Mesothelial cell of epicardium (in vitro differentiated cells): ENCODE results near the gene KLF2. TPM values are rescaled to one million over a fixed set of nuclear protein-coding genes. Genes with fewer than 3 reads are reported as not detected.
"Not testable (repeated sequence)": the region's sequence is repeated elsewhere in the genome, so short reads cannot be mapped to it uniquely, and the experiment has no call there.

Source experiments
- DNase-seq, 2 experiments: peaks; one replicate each; pipeline ENCODE4 v3.0.0; 2021; ENCODE audit warnings: low spot score in 2 of 2; ENCODE audit not compliant: unreplicated experiment in 2 of 2
- H3K27ac Mint-ChIP-seq: 2 replicates; pipeline ENCODE4 v1.8.0; 2021; ENCODE audit warnings: mixed read lengths
- H3K27me3 Mint-ChIP-seq: 2 replicates; pipeline ENCODE4 v1.8.0; 2021; ENCODE audit warnings: low read depth, mixed read lengths
- H3K36me3 Mint-ChIP-seq: 2 replicates; pipeline ENCODE4 v1.8.0; 2021; ENCODE audit warnings: mixed read lengths
- H3K4me1 Mint-ChIP-seq: 2 replicates; pipeline ENCODE4 v1.8.0; 2021; ENCODE audit warnings: mixed read lengths
- H3K4me3 Mint-ChIP-seq: 2 replicates; pipeline ENCODE4 v1.8.0; 2021; ENCODE audit warnings: mild to moderate bottlenecking, moderate library complexity, mixed read lengths
- H3K9me3 Mint-ChIP-seq: 2 replicates; pipeline ENCODE4 v1.8.0; 2021; ENCODE audit warnings: mixed read lengths
- CTCF ChIP-seq: fragments of 200-600 bp; sonication (generic); IDR thresholded peaks from one replicate; pipeline ENCODE4 v1.5.0; 2021; ENCODE audit warnings: antibody characterized with exemption; ENCODE audit not compliant: unreplicated experiment
- total RNA-seq: library from RNA; stranded (reverse); gene quantifications from 3 replicates; pipeline ENCODE4 v1.2.1, GENCODE V29; 2021

KLF2 gene
- 10.9 to 12.8 TPM (median 12.3 TPM) in 3 replicates for total RNA-seq

DNA sequence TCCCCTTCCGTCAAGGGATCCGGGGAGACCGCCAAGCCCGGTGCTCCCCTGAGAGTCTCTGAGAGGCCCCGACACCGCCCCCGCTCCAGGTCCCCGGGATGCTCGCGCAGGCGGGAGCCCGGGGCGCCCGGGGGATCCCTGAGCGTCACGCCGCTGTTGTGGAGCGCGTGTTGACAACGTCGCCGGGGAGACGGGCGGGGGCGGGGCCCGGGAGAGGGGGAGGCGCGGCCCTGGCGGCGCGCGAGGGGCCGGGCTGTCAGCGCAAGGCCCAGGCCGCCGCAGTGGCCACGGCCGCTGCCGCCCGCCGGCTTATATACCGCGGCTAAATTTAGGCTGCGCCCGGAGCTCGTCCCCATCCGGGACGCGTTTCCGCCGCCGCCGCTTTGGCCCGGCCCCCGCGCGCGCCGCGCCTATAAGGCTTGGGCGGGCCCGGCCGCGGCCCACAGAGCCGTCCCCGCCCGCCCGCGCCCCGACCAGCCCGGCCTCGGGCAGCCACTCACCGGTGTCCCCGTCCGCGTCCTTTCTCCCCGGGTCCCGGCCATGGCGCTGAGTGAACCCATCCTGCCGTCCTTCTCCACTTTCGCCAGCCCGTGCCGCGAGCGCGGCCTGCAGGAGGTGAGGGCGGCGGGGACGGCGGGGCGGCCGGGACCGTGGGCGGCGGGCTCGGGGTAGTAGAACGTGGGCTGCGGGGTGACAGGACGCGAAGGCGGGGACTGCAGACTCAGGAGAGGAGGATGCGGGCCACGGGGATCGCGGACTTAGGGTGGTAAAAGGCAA is at the start of gene KLF2:
Gene KLF2, plus strand, starts transcription at position 443 of the 777 bp plus-strand sequence. Its CDS starts 98 bp downstream, at position 541.
- TF ChIP-seq CTCF, result no peak
- peak; percentile 59 to 77 for DNase-seq
- Mint-ChIP-seq H3K27ac (no peak within 1 kb of the TSS), H3K9me3 (no peaks in the 10 kb centered on the region), H3K27me3 (peaks cover 80% of the 10 kb centered on the region), H3K4me1 (peaks cover 11% of the 10 kb centered on the region), H3K4me3 (peak within 1 kb of the TSS; percentile 41), H3K36me3 (no peaks in the 10 kb centered on the region)

DNA sequence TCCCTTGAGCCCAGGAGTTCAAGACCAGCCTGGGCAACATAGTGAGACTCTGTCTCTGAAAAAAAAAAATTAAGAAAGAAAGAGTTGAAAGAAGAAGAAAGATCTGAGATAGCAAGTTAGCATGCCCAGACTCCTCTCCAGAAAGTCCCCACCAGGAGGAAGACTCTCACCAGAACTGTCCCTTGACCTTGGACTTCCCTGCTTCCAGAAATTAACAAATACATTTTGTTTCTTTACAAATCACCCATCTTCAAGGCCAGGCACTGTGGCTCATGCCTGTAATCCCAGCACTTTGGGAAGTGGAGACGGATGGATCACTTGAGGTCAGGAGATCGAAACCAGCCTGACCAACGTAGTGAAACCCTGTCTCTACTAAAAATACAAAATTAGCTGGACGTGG is 44.3 kb upstream of the KLF2 start:
- peaks cover 4% of the 10 kb centered on the region for H3K27me3 Mint-ChIP-seq
- DNase-seq, result no peak
- H3K36me3 Mint-ChIP-seq, result no peaks in the 10 kb centered on the region
- no peak overlapping the region for H3K27ac Mint-ChIP-seq
- no peak for TF ChIP-seq CTCF
- H3K4me1 Mint-ChIP-seq, result peaks cover 14% of the 10 kb centered on the region
- H3K9me3 Mint-ChIP-seq, result no peaks in the 10 kb centered on the region
- no peak overlapping the region for H3K4me3 Mint-ChIP-seq

DNA sequence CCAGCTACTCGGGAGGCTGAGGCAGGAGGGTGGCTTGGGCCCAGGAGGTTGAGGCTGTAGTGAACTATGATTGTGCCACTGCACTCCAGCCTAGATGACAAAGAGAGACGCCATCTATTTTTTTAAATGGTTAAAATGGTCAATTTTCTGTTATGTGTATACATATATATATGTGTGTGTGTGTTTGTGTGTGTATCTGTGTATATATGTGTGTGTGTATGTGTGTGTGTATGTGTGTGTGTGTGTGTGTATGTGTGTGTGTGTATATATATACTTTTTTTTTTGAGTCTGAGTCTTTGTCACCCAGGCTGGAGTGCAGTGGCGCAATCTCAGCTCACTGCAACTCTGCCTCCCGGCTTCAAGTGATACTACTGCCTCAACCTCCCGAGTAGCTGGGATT is 42.9 kb upstream of the KLF2 start:
- no peak for DNase-seq
- no peak for TF ChIP-seq CTCF
- Mint-ChIP-seq H3K4me1 (peaks cover 16% of the 10 kb centered on the region), H3K36me3 (no peaks in the 10 kb centered on the region), H3K27ac (no peak overlapping the region), H3K9me3 (no peaks in the 10 kb centered on the region), H3K27me3 (peaks cover 13% of the 10 kb centered on the region), H3K4me3 (no peak overlapping the region)

DNA sequence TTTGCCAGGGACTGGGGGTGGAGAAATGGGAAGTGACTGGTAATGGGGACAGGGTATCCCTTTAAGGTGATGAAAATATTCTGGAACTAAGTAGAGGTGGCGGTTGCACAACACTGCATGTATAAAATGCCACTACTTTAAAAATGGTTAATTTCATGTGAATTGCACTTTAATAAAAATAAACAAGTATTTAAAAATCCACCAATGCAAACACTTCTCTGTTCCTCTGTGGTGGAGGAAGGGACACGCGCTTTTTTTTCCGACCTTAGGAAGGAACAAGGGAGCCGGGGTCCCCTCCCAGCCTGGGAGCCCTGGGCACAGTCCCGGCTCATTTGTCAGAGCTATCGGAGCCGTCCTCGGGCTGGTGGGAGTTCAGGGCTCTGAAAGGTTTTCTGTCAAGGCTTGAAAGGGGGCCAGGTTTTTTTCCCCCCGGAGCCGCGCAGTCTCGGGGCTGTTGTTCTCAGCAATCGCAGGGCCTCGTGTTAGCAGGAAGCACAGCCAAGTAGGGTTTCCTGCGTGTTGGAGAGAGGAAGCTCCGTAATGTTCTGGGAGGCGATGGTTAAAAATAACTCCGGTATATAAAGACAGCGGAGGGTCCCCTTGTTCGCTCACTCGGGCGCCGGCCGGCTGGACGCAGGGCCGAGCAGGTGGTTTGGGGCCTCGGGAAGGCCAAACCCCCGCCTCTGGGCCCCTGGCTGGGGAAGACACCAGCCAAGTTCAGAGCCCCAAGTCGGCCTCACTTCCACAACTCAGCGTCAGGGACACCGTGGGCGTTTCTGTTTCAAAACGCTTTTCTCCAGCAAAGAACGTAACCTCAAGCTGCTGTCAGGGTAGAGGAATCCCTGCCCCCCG is 41.2 kb upstream of the KLF2 start:
- H3K27ac Mint-ChIP-seq, result peak overlapping the region; percentile 96
- no peak for TF ChIP-seq CTCF
- H3K27me3 Mint-ChIP-seq, result peaks cover 22% of the 10 kb centered on the region
- peaks cover 18% of the 10 kb centered on the region for H3K4me1 Mint-ChIP-seq
- H3K36me3 Mint-ChIP-seq, result no peaks in the 10 kb centered on the region
- no peak overlapping the region for H3K4me3 Mint-ChIP-seq
- H3K9me3 Mint-ChIP-seq, result no peaks in the 10 kb centered on the region
- peak in 1 of 2 experiments; percentile 55 for DNase-seq

- H3K4me3 Mint-ChIP-seq, result no peak overlapping the region
- H3K27ac Mint-ChIP-seq, result peak overlapping the region; percentile 82
- H3K27me3 Mint-ChIP-seq, result peaks cover 24% of the 10 kb centered on the region
- DNase-seq, result no peak
- H3K36me3 Mint-ChIP-seq, result no peaks in the 10 kb centered on the region
- H3K9me3 Mint-ChIP-seq, result no peaks in the 10 kb centered on the region
- peaks cover 18% of the 10 kb centered on the region for H3K4me1 Mint-ChIP-seq
- no peak for TF ChIP-seq CTCF
These were observed 40.1 kb upstream of the KLF2 start for GRCh38 chr19:16284505-16284904.

DNA sequence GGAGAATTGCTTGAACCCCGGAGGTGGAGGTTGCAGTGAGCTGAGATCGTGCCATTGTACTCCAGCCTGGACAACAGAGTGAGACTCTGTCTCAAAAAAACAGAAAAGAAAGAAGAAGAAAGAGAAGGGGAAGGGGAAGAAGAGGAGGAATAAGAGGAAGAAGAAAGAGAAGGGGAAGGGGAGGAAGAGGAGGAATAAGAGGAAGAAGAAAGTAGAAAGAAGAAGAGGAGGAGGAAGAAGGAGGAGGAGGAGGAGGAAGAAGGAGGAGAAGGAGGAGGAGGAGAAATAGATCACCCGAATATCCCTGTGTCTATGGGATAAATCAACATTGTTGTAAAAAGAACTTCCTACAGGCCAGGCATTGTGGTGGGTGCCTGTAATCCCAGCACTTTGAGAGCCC is 39.5 kb upstream of the KLF2 start:
- not testable (repeated sequence) for H3K27ac Mint-ChIP-seq, DNase-seq, H3K9me3 Mint-ChIP-seq, H3K4me3 Mint-ChIP-seq, H3K36me3 Mint-ChIP-seq
- Mint-ChIP-seq H3K27me3 (peaks cover 24% of the 10 kb centered on the region), H3K4me1 (peaks cover 18% of the 10 kb centered on the region)
